K562 (cell line): ENCODE measurements around the gene CCL3. TPM values are rescaled to one million over a fixed set of nuclear protein-coding genes. Genes with fewer than 3 reads are reported as not detected.

Experiments
- ATAC-seq: fragments of 200-7000 bp; cut with Tn5 transposase; 3 replicates; pipeline ENCODE4 v1.9.1; 2020; ENCODE audit warnings: moderate library complexity
- BruUV-seq: library from RNA; stranded (reverse); fragments of 400-500 nt; replicated peaks from 2 replicates; lab custom pipeline; 2021; lab: Mats Ljungman, UMichigan
- CTCF ChIA-PET: fragments of 300-600 bp; formaldehyde crosslinking; extraction: SDS; loops from one replicate; lab custom pipeline; 2021; ENCODE audit warnings: low intra/inter-chr PET ratio; lab: Yijun Ruan, JAX
- POLR2A ChIA-PET: fragments of 300-600, 350-650 bp; sonication (Branson Sonifier 250); formaldehyde crosslinking; extraction: SDS; loops from one replicate; lab custom pipeline; 2021; ENCODE audit warnings: antibody characterized with exemption, inconsistent platforms; lab: Yijun Ruan, JAX
- DNase-seq, 4 experiments: peaks; one replicate each; pipeline versions ENCODE4 v3.0.0 to v3.0.0-alpha.2; 2011 to 2018; ENCODE audit warnings: low spot score in 3 of 4, mixed read lengths in 3 of 4; ENCODE audit errors: extremely low read depth in 1 of 4
- FAIRE-seq: peaks from 2 replicates; lab custom pipeline; 2011; peaks lifted over from hg19 to GRCh38; lab: Jason Lieb, UNC
- H2AFZ ChIP-seq: 2 replicates; pipeline ENCODE4 v1.6.0; 2011; ENCODE audit warnings: low read depth, low read length, control low read depth, inconsistent platforms
- H3K27ac ChIP-seq: fragments of 200-600 bp; 3 replicates; pipeline ENCODE4 v1.8.0; 2011; ENCODE audit warnings: low read depth, mild to moderate bottlenecking, control low read depth, inconsistent platforms, low read length, moderate library complexity, mixed read lengths; ENCODE audit errors: extremely low read depth
- H3K27me3 ChIP-seq, 2 experiments: fragments of 300-600 bp in 1 of 2; 2 replicates in 1 of 2; 3 replicates in 1 of 2; pipeline versions ENCODE4 v1.6.0 to v1.8.0; 2011; ENCODE audit warnings: inconsistent platforms in 2 of 2, low read length in 2 of 2, mild to moderate bottlenecking in 1 of 2, mixed read lengths in 1 of 2, moderate library complexity in 1 of 2; ENCODE audit not compliant: control insufficient read depth in 2 of 2, insufficient read depth in 2 of 2
- H3K36me3 ChIP-seq: fragments of 300-600 bp; 3 replicates; pipeline ENCODE4 v1.8.0; 2011; ENCODE audit warnings: mild to moderate bottlenecking, low read length, inconsistent platforms; ENCODE audit not compliant: control insufficient read depth, insufficient read depth
- H3K4me1 ChIP-seq, 2 experiments: fragments of 200-600 bp in 1 of 2; replicated peaks in 1 of 2; 2 replicates in 1 of 2; 3 replicates in 1 of 2; pipeline versions ENCODE4 v1.5.1 to v1.8.0; 2011; ENCODE audit warnings: inconsistent platforms in 2 of 2, low read length in 2 of 2, mild to moderate bottlenecking in 1 of 2, mixed read lengths in 1 of 2, moderate library complexity in 1 of 2; ENCODE audit not compliant: control insufficient read depth in 2 of 2, insufficient read depth in 2 of 2
- H3K4me2 ChIP-seq: 2 replicates; pipeline ENCODE4 v1.6.1; 2011; ENCODE audit warnings: low read length, control low read depth, inconsistent platforms, mixed read lengths; ENCODE audit not compliant: insufficient read depth
- H3K4me3 ChIP-seq: fragments of 200-600 bp; sonication (generic), shearing (Covaris generic); 2 replicates; pipeline ENCODE4 v1.5.1; 2016; ENCODE audit warnings: control low read depth, inconsistent platforms
- H3K79me2 ChIP-seq: fragments of 200-600 bp; 3 replicates; pipeline ENCODE4 v1.8.0; 2011; ENCODE audit warnings: low read length, inconsistent platforms; ENCODE audit not compliant: control insufficient read depth, insufficient read depth
- H3K9ac ChIP-seq, 2 experiments: 2 replicates each; pipeline versions ENCODE4 v1.6.0 to v1.6.1; 2011; ENCODE audit warnings: low read depth in 2 of 2, low read length in 2 of 2, control low read depth in 1 of 2, inconsistent platforms in 1 of 2, mild to moderate bottlenecking in 1 of 2, mixed read lengths in 1 of 2; ENCODE audit not compliant: insufficient read depth in 1 of 2
- H3K9me1 ChIP-seq: one replicate; pipeline ENCODE4 v1.6.0; 2011; ENCODE audit warnings: inconsistent platforms, mild to moderate bottlenecking, low read length, moderate library complexity; ENCODE audit not compliant: control insufficient read depth, insufficient read depth
- H3K9me3 ChIP-seq: replicated peaks from 2 replicates; pipeline ENCODE4 v1.5.1; 2011; ENCODE audit warnings: low read depth, low read length, inconsistent platforms; ENCODE audit not compliant: control insufficient read depth, insufficient read depth
- H4K20me1 ChIP-seq: replicated peaks from 2 replicates; pipeline ENCODE4 v1.6.1; 2011; ENCODE audit warnings: low read length, inconsistent platforms, mixed read lengths; ENCODE audit not compliant: control insufficient read depth, insufficient read depth
- ARNT ChIP-seq, 2 experiments: fragments of 450-650 bp; IDR thresholded peaks; 2 replicates each; pipeline ENCODE4 v1.6.1; 2016; ENCODE audit warnings: mild to moderate bottlenecking in 1 of 2
- BRCA1 ChIP-seq, 2 experiments: fragments of 450-650 bp in 1 of 2; sonication (generic) in 1 of 2; formaldehyde crosslinking in 1 of 2; IDR thresholded peaks; 2 replicates each; pipeline versions ENCODE4 v1.5.0 to v1.6.1; 2017 to 2020; ENCODE audit warnings: mild to moderate bottlenecking in 1 of 2, missing genetic modification reagents in 1 of 2
- FOXK2 ChIP-seq, 2 experiments: fragments of 450-650 bp; IDR thresholded peaks in 1 of 2; conservative IDR thresholded peaks in 1 of 2; 2 replicates each; pipeline ENCODE4 v1.6.1; 2016; ENCODE audit warnings: low read depth in 2 of 2, mild to moderate bottlenecking in 1 of 2
- HES1 ChIP-seq: fragments of 450-650 bp; IDR thresholded peaks from 2 replicates; pipeline ENCODE4 v1.6.1; 2016; ENCODE audit warnings: low read depth, mild to moderate bottlenecking, moderate library complexity
- MEF2A ChIP-seq: IDR thresholded peaks from 2 replicates; pipeline ENCODE4 v1.6.1; 2011; ENCODE audit warnings: low read depth, mild to moderate bottlenecking, low read length, moderate library complexity; ENCODE audit not compliant: control insufficient read depth
- NCOA6 ChIP-seq: fragments of 450-650 bp; IDR thresholded peaks from 2 replicates; pipeline ENCODE4 v1.6.1; 2017; ENCODE audit warnings: mild to moderate bottlenecking
- SIRT6 ChIP-seq: IDR thresholded peaks from one replicate; pipeline ENCODE4 v1.6.1; 2012; ENCODE audit warnings: low read depth, mild to moderate bottlenecking, control low read depth, inconsistent platforms, low read length, moderate library complexity
- SREBF1 ChIP-seq: fragments of 150-350 bp; IDR thresholded peaks from 2 replicates; pipeline ENCODE4 v1.6.1; 2014; ENCODE audit warnings: antibody characterized with exemption, low read depth, low read length, borderline replicate concordance
- ZFP1 ChIP-seq: fragments of 450-650 bp; formaldehyde crosslinking; IDR thresholded peaks from 2 replicates; pipeline ENCODE4 v1.4.0; 2020; ENCODE audit warnings: mild to moderate bottlenecking, mixed read lengths
- ZNF175 ChIP-seq: fragments of 200-800 bp; sonication (Bioruptor generic); IDR thresholded peaks from 2 replicates; pipeline ENCODE4 v1.6.1; 2016; ENCODE audit warnings: low read depth, mild to moderate bottlenecking, missing genetic modification characterization, missing compliant biosample characterization
- ZNF263 ChIP-seq: sonication (generic); formaldehyde crosslinking; IDR thresholded peaks from 2 replicates; pipeline ENCODE4 v1.8.0; 2022; ENCODE audit warnings: mild to moderate bottlenecking, missing genetic modification reagents, borderline replicate concordance
- WGBS: fragments of 100-300 bp; shearing (Covaris generic); methylation state at CpG from one replicate; pipeline ENCODE4 v1.1.6; 2016; ENCODE audit warnings: low coverage, mixed read lengths; ENCODE audit not compliant: insufficient coverage; ENCODE audit errors: missing lambda C conversion rate; 5-methylcytosine and 5-hydroxymethylcytosine counted together
- in situ Hi-C: fragments of 300-500 bp; cut with MboI; formaldehyde crosslinking; loops from 4 replicates; pipeline ENCODE4 v1.15.0; 2018; ENCODE audit warnings: inconsistent platforms, mixed read lengths
- intact Hi-C: fragments of 100-400 bp; cut with micrococcal nuclease; formaldehyde crosslinking; loops from 2 replicates; pipeline ENCODE4 v1.14.2; 2022
- polyA plus RNA-seq, 8 experiments: library from polyadenylated mRNA; depleted of rRNA in 4 of 8; stranded (reverse) in 5 of 8; unstranded in 3 of 8; fragments of >200 nt; fragmentation: Nextera tagmentation in 2 of 8; fragmentation: Illumina TruSeq in 1 of 8; extraction: Ambion mirVana in 2 of 8; extraction: Trizol in 1 of 8; gene quantifications; 2 replicates each; pipeline versions ENCODE4 v1.2.1 to v1.2.3, GENCODE V29; 2011 to 2014; ENCODE audit warnings: inconsistent platforms in 1 of 8, missing spikeins in 1 of 8
- total RNA-seq, 7 experiments: library from RNA; depleted of rRNA in 6 of 7; stranded (reverse); fragments of >200 nt in 6 of 7; fragmentation: Illumina TruSeq in 2 of 7; extraction: Trizol in 2 of 7; gene quantifications; 2 replicates each; pipeline versions ENCODE4 v1.2.1 to v1.2.3, GENCODE V29; 2011 to 2021; ENCODE audit warnings: low replicate concordance in 1 of 7

Gene CCL3
- total and polyA plus RNA-seq, 9 of the 15 experiments (the other 6 are each of a cell fraction or from before 2014, with no cell fraction given) = 0.58 TPM; not detected in 8

GRCh38 chr17:36127199-36127893 lies 37.4 kb upstream of the CCL3 start:
- Histone ChIP-seq H3K9ac (no peak overlapping the region), H3K4me1 (no peaks in the 10 kb centered on the region), H3K27me3 (no peaks in the 10 kb centered on the region; a peak in 1 of 5 replicates), H3K79me2 (no peaks in the 10 kb centered on the region), H4K20me1 (no peaks in the 10 kb centered on the region), H3K4me3 (no peak overlapping the region), H3K9me3 (no peaks in the 10 kb centered on the region), H3K4me2 (no peak overlapping the region), H3K36me3 (no peaks in the 10 kb centered on the region), H3K9me1 (peaks cover 3% of the 10 kb centered on the region), H2AFZ (no peak overlapping the region), H3K27ac (no peak overlapping the region)
- no peak for ATAC-seq
- in situ Hi-C loops = no loop called here
- ChIA-PET POLR2A (interaction anchor here (0.6 kb wide), 1 partner anchor 491 kb away, joined by 4 read pairs; no protein-coding TSS in a partner anchor), CTCF (no interaction called here)
- FAIRE-seq = no peak
- TF ChIP-seq MEF2A (no peak), ZFP1 (CRISPR knock-in tag) (no peak), ZNF263 (CRISPR knock-in tag) (no peak), HES1 (no peak), ARNT (IDR thresholded peaks at IDR 0.05) (no peak), SREBF1 (no peak), FOXK2 (conservative IDR thresholded peaks at IDR 0.05 in 1 of 2, IDR thresholded peaks at IDR 0.05 in 1 of 2; ENCODE audit: low read depth in 2 of 2) (no peak), SIRT6 (no peak), BRCA1 (IDR thresholded peaks at IDR 0.05) (no peak), BRCA1 (CRISPR knock-in tag; IDR thresholded peaks at IDR 0.05) (no peak), NCOA6 (no peak), ZNF175 (CRISPR knock-in tag) (no peak)
- DNase-seq = no peak
- intact Hi-C loops = no loop called here
- BruUV-seq = no TSS peak
- 0% methylated on average over 6 of the region's 7 CpGs for WGBS
